HG02623 (cell line): ENCODE measurements around the gene TRMT11.
"Not testable (repeated sequence)": the region's sequence is repeated elsewhere in the genome, so short reads cannot be mapped to it uniquely, and the experiment has no call there.

ENCODE experiments used
- ATAC-seq: cut with Tn5 transposase; IDR thresholded peaks from one replicate; pipeline ENCODE4 v1.9.1; 2021; ENCODE audit warnings: moderate library complexity; ENCODE audit not compliant: unreplicated experiment

The TRMT11 gene

DNA sequence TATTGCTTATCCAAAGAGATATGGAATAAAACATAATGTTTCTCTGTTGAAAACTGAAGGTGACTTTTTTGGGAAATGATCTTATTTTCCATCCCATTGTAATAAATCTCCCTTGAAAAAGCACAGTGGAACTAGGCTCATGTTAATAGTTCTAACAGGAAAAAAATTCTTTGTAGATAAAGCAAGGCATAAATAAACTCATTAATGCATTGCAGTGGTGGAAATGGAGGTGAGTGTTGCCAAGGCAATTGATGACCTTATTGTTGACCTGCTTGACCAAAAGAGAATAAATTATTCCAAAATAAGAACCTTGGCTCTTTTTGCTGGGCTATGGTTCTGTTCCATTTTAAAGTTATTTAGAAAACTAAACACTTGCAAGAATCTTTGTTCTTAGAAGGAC lies 55.2 kb downstream of the TRMT11 start:
- ATAC-seq, result no peak

DNA sequence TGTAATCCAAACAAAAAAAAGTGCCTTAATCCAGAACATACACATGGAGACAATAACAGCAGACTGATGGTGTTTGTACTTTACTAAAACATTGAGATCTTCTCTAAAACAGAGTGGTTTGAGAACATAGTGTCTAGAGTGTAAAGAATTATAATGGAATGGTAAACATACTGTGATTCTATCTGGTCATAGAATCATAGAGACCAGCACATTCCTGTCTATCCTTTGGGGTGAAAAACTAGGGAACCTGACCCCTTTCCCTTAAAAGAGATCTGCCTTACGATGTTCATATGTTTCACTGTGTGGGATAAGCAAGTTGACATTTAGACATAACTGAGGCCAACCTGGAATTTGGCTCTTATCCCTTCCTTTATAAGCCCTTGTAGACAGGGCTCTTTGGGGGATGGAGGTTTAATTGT lies 55.7 kb downstream of the TRMT11 start:
- no peak for ATAC-seq

DNA sequence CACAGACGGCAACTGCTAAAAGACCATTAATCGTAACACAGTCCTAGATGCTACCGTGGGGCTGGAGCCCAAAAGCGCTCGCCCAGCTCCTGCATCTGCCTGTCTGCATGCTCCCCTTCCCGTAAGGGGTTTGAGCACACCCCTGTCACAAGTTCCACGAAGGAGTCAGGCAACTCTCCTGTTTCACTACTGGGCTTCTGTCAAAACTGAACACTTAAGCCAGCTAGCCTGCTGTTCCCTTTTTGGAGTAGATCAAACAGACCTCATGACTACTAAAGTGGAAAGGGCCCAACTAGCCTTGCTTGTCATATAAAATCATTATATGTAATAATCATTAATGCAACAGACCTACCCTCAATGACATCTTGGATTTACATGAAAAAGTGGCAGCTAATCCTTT lies 61.3 kb downstream of the TRMT11 start:
- no peak for ATAC-seq

DNA sequence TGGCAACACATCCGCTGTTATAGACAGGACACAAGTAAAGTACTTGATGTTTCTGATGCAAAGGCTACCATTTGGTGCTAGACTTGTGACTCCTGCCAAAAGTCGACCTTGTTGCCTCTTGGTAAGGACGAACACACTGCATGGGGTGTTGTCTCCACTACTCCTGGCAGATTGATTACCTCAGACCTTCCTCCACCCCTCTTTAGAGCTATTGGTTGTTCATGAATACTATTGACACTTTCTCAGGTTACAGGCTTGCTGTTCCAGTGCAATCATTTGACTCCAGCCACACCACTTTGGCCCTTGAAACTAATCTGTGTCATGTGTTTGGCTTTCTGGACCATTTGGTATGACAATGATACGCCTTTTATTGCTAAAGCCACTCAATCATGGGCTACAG lies 62.3 kb downstream of the TRMT11 start:
- ATAC-seq, result no peak

DNA sequence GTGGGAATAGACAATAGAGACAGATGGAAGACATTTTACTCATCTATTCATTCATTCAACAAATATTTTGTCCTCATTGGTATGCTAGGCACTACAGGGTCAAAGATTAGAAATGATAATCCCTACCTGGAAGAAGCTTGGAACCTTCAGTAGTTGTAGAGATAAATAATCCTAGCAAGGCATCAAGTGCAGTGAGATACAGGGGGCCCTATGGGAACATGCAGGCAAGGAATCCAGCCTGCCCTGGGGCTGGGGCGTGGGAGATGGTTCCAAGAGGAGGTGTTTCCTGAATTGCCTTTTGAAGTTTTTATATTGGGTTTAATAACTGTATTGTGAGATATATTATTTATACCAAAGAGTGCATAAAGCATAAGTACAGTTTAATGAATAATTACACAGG lies 64.5 kb downstream of the TRMT11 start:
- no peak for ATAC-seq

DNA sequence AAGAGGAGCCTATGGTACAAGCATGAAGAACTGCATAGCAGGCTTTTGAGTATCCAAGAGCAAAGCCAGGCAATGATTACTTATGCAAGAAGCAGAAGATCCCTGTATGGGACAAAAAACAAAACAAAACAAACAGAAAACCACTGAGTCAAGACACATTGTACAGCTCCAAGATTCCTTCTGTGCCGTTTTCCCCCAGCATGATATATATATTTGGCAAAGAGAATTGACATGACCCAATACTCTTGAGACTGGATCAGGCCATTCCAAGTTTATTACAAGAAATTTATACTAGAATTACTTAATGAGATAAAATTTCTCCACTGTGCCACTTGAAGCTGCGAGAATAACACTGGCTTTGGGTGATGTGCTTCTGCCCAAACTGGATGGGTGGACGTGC lies 65.5 kb downstream of the TRMT11 start:
- ATAC-seq, result no peak

DNA sequence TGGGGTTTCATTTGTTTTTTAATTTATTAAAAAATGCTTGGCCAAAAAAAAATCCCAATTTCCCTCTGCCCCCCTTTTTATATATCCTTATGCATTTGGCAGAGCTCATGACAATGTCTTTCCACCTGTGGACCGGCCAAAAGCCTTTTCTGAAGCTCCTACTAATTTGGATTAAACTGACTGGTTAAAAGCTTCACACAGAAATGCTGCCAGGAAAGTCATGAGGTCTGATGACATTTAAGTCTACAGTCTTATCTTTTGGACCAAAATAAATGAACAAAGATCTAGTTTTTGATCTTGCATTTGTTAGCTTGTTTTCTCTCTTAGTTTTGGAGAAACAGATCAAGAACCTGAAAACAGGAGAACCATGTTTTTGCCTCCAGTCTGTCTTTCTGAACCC lies 66.1 kb downstream of the TRMT11 start:
- no peak for ATAC-seq

DNA sequence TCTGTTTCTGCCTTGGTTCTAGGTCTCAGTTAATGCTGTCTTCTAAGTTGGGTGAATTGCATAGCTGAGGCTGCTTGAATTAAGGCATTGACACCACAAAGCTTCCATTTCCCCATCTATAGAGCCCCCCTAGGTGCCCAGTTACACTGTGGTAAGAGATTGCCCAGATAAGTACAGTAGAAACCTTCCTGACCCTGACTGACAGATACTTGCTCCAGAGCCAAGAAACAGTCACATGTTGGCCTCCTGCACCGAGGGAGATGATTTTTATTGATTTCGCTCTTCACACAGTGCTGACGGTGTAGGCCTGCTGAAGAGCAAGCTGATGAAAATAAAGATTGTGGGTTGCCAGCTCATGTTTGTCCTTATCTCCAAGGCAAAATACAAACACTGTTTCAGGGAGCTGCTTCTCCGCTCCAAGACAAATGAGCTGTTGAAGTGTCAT lies 67.9 kb downstream of the TRMT11 start:
- ATAC-seq, result no peak

DNA sequence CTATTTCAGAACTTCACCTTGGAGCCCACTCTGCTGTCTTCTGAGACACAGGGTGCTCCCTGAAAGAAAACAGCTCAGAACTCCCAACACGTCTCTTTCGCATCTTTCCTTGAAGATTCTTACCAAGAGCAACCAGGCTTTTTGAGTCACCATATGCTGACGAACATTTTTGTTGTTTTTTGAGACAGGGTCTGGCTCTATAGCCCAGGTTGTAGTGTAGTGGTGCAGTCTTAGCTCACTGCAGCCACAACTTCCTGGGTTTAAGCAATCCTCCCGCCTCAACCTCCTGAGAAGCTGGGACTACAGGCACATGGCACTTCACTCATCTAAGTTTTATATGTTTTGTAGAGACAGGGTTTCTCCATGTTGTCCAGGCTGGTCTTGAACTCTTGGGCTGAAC lies 68.5 kb downstream of the TRMT11 start:
- no peak for ATAC-seq

DNA sequence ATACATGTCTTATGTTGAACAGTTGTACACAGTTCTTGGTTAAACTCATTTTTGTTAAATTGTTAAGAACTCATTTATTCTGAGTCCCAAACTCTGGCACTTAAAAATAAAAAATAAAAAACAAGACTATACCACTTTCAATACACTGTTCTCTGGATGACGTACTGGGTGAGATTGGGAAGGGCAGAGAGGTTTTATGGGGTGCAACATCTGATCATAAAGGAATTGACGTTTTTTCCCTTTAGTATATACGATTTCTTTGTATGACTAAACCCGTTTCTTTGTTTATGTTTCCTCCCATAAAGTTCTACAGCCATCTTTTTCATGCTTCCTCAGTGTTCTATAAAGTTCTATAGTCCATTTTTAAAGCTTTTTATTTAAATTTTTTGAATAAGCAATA lies 69.1 kb downstream of the TRMT11 start:
- ATAC-seq, result no peak

DNA sequence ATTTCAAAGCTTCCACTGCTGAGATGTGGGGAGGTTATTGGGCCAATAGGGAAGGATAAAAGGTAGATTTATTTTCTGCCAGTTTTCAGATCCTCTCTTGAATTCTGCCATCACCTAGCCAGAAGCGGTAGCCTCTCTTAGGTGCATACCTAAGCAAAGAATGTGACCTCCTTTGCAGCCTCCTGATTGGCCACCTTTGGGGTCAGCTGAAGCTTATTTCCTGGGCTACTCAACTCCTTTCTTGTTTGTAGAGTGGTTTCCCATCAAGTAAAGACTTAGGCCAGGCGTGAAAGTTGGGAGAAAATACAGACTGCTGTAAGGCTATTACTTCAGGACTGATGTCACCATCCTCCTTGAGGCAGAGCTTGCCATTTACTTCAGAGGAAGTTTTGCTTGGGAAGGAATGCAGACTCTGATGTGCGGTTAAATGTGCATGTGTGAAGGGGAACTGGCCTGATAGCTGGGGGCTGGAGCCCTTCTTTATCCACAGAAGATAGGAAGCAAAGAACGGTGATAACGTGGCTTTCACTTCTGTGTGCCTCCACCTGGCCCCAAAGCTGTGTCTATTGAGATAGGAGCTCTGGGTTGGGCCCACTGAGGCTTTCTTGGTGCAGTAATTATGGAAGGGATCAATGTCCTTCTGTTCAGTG lies 70.1 kb downstream of the TRMT11 start:
- no peak for ATAC-seq

DNA sequence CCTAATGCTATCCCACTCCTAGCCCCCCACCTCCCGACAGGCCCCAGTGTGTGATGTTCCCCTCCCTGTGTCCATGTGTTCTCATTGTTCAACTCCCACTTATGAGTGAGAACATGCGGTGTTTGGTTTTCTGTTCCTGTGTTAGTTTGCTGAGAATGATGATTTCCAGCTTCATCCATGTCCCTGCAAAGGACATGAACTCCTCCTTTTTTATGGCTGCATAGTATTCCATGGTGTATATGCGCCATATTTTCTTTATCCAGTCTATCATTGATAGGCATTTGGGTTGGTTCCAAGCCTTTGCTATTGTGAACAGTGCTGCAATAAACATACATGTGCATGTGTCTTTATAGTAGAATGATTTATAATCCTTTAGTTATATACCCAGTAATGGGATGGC lies 71.7 kb downstream of the TRMT11 start:
- not testable (repeated sequence) for ATAC-seq

DNA sequence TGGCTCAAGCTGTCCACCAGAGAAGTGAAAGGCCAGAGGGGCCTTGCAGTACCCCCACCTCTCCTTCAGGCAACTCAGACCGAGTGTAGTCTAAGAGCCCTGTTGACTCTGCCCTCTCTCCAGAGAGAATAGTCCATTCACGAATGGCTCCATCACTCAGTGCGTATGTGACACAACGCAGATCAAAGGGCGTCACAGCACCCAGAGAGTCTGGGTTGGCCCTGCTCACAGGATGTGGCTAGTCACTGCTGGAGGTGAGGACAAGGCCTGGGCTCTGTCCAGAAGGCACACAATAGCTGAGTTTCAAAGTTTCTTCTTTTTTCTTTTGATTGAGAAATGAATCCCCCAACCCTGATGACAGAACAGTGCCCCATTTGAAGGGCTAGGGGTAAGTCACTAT lies 74.1 kb downstream of the TRMT11 start:
- ATAC-seq, result no peak

DNA sequence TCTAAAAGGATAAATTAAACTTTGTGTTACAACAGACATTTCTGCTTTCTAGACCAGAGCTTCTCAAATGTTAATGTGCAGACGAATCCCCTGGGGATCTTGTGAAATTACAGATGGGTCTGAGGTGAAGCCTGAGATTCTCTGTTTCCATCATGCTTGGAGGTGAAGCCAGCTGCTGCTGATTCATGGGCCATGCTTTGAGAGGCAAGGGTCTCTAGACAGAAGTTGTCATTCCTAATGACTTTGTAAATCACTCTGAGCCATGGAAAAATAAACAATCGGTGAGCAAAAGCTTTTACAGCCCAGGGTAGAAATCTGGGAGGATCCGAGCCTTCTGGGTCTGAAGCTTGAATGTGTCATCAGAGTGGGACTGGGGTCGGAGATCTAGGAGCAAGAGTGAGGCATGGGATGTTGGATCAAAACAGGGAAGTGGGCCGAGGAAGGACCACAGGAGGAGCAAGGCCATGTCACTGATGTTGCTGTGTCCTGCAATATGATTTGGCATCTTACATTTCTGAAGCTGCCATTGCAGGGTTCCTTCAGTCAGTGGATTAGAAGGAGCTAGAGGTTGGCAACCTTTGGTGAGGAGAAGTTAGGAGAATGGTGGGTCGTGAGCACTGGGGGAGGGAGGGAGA lies 77.3 kb downstream of the TRMT11 start:
- ATAC-seq, result peak; percentile 46

DNA sequence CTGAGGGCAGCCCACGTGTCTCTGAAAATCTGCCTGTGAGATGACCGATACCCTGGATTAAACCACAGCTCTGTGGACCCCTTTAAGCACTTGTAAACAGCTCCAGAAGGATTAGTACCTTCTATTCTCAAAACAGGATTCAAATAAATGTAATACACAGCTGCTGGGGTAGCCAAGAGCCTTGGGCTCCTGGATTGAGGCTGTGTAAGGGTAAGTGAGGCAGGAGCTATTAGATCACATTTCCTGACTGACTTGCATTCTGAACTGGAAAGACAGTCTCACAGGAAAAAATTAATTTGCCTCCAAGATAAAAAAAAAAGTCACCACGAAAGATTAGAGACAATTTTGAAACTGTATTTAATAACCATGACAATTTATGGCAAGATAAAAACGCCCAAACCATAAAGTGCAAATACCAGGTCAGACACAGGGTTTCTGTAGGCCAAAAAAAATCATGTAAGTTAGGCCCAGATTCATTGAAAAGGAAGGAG lies 78.0 kb downstream of the TRMT11 start:
- no peak for ATAC-seq

DNA sequence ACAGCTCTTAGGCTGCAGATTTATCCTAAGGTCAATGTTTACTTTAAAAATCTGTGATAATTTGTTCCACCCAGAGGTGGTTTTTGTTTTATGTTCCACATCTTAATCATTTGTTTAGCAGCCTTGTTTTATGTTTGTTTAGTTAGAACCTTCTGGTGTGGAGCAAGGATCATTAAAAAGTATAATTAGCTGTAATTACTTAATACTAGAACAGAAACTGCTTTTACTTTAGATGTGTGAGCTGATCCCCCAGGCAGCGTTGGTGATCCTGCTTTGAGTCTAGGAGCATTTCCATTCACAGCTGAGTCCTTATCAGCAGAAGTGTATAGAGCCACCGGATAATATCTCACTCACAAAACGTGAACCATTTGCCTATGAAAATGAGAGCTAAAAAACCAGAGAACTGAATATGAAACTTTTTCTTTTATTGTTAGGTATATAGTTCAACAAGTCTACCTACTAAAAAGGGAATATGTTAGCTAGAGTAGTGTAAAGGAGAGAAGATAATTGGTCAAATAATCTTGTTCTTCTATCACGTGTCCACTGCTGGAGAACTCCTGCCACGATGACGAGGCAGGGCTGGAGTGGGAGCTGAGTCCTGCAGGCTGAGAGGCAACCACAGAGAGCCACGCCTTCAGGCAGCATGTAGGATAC lies 78.5 kb downstream of the TRMT11 start:
- ATAC-seq, result no peak

DNA sequence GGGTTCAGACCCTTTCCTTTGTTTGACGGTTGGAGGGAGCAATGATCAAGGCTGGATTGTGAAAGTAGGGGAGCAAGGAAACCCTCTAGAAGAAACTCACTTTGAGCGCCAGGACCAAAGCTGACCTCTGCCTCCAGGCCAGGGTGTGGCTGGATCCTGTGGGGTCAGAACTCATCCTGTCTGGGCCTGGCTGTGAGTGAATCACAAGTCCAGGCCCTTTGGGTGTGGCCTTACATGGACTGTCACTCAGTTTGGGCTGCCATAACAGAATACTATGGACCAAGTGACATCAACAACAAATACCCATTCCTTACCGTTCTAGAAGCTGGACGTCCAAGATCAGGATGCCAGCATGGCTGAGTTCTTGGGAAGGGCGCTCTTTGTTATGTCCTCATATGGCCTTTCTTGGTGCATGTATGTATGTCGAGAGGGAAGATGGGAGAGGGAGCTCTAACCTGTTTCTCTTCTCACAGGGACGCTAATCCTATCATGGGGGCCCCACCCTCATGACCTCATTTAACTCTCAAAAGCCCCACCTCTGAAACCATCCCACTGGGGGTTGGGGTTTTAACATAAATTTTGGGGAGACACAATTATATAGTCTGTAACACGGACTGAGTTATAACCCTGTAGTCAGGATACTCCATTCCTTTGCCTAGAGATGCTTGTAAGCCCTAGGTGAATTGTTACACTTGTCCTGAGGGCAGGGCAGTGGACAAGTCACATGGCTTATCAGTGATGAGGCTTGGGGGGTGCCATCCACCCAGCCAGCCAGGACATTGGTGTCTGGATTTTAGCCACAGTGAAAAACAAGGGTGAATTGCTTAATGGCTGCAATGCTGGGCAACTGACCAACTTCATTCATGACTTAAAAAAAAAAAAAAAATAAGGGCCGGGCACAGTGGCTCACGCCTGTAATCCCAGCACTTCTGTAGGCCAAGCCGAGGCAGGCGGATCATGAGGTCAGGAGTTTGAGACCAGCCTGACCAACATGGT lies 80.0 kb downstream of the TRMT11 start:
- ATAC-seq, result no peak

DNA sequence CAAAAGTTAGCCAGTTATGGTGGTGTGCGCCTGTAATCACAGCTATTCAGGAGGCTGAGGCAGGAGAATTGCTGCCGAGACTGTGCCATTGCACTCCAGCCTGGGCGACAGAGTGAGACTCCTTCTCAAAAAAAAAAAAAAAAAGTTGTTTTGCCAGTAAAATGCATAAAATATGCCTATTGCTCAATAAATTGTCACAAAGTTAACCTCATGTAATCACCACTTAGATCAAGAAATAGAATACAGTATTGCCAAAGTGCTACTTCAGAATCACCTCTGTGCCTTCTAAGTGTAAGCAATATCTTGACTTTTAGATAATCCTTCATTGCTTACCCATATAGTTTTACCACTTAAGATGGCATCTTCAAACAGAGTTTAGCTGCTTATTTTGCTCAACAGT lies 80.7 kb downstream of the TRMT11 start:
- no peak for ATAC-seq

DNA sequence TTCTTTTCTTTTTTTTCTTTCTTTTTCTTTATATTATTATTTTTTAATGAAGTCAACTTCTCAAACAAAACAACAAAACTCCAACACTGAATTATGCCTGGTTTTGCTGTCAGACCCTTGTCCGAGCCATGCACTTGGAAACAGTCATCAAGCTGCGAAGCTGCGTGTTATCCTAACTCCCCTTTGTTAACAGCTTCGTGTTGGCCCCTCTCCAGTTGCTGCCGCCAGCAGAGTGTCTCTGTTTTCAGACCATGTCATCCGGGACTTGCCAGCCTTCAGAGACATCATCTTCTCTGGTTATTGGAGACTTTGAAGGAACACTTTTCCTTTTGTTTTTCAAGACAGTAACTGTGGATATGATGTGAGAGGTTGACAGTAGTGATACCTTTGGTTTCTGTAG lies 83.1 kb downstream of the TRMT11 start:
- no peak for ATAC-seq

DNA sequence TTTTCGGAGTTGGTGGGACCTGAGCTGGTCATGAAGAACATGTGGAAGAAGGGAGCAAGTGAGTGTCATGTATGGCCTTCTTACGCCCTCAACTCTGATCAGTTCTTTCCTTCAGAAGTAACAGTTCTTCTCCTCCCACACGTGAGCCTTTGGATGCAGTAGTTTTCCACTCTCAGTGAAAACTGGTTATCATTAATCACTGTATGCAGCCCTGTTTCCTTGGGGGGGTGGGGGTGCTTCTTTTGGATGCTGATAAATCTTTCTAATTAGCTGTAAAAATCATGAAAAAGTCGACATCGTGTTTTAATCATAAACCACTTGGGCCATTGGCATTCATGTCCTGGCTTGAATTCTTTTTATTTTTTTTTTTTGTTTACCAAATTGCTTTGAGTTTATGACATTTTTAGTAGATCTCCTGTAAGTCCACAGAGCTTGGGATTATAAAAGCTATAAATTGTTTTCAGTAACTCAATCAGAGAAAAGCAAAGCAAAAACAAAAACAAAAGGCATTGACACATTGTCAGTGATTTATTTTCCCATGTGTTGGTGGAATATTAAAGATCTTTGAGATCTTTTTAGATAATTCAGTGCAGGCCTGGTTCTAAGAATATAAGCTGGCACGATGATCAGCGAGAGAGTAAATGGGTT lies 84.8 kb downstream of the TRMT11 start:
- no peak for ATAC-seq

DNA sequence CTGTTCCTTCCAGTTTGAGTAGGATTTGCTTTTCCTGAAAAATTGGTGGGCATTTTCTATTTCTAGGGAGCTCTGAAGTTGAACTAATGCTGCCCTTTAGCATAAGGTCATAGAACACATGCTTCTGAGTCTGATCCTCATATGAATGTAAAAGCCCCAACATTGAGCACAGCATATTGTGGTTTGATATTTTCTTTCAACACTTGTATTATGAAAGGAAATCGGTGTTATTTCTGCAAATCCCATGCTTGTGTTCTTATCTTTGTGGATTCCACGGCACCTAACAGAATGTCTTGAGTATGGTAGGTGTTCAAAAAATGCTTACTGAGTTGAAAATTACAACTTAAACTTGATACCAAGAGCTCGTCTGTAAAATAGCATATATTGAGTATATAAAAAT lies 85.8 kb downstream of the TRMT11 start:
- no peak for ATAC-seq
